Measurements from ENCODE around the gene ABCA1.

DNA sequence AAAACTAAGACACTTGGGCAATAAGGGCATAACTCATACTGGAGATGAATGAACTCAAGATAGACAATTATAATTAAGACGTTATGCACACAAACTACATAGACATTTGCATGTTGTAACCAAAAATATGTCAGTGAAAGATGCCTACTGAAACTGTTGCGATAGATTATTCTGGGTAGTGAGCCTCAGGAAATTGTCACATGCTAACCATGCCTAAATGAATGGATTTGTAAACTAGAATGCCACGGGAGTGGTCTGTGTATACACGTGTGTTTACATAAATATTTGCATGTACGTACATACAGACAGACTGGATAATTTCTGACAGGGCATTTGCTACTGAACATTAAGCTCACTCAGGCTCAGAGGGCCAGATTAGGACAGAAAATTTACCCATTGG lies 162.8 kb downstream of the ABCA1 start:
- TF ChIP-seq, protein P1, sequence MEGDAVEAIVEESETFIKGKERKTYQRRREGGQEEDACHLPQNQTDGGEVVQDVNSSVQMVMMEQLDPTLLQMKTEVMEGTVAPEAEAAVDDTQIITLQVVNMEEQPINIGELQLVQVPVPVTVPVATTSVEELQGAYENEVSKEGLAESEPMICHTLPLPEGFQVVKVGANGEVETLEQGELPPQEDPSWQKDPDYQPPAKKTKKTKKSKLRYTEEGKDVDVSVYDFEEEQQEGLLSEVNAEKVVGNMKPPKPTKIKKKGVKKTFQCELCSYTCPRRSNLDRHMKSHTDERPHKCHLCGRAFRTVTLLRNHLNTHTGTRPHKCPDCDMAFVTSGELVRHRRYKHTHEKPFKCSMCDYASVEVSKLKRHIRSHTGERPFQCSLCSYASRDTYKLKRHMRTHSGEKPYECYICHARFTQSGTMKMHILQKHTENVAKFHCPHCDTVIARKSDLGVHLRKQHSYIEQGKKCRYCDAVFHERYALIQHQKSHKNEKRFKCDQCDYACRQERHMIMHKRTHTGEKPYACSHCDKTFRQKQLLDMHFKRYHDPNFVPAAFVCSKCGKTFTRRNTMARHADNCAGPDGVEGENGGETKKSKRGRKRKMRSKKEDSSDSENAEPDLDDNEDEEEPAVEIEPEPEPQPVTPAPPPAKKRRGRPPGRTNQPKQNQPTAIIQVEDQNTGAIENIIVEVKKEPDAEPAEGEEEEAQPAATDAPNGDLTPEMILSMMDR (conservative IDR thresholded peaks at IDR 0.05; ENCODE audit: low read depth, low read length) = no peak
- TF ChIP-seq EZH2 (IDR thresholded peaks at IDR 0.05; ENCODE audit: low read length, unreplicated experiment) = no peak

All from PC-3 (cell line).